T-helper 2 cell (primary cell): ENCODE measurements around the gene SNX27.

Source experiments
- DNase-seq, 5 experiments: peaks; one replicate each; pipeline versions ENCODE4 v3.0.0 to v3.0.0-alpha.2; 2012 to 2022

The SNX27 gene

DNA sequence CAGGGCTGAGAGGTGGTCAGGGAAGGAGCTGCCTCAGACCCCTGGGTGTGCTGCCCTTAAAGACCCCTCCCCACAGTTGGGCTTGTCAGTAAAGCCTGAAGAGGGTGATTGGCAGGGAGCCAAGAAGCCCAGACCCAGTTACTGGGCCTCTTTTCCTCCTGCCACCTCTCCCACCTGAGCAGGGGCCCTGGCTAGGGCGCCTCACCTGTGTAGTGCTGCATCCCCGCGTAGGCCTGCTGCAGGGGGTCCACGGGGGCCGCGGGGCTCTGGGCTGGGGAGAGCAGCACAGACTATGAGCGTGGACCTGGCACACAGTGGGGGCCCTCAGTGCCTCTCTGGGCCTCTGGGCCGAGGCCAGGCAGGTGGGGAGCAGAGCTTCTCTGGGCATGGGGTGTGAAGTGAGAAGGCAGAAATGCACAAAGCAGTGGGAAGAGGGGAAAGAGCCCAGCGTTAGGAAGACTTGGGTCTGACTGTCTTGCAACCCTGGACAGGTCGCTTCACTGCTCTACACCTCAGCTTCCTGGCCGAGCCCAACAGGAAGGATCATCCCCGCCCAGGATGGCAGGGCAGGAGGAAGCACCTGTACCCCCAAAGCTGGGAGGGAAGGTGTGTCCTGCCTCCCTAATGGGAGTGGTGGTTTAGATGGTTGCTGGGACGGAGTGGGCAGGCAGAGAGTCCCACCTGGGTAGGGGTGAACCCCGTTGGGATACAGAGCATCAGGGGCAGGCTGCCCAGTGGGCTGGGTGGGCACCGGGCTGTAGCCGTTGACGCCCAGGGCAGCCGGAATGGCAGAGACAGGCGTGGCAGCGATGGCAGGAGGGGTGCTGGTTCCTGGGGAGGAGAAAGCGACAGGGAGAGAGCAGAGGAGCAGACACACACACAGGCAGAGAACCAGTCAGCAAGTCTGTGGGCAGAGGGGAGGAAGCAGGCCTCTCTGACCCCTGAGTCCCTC, 94.9 kb downstream of the SNX27 start:
- no peak for DNase-seq

DNA sequence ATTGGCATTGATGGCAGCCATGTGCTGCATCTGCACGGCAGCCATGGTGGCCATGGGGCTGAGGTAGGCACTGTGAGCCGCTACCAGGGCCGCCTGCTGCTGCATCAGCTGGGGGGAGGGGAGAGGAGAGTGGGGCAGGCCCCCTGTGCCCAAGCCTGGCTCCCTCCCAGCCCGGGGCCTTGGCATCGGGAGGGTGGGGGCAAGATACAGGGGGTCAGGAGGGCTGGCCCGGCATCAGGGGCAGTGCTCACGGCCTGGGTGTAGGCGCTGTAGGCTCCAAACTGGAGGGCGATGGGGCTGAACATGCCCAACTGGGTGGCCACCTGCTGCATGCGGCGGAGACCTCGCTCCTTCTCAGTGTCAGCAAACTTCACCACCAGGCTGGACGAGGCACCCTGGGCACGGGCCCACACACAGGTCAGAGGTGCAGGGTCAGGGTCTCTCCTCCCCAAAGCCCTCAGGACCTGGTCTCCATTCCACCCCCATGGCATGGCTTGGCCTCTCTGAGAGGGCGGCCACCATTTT, 95.8 kb downstream of the SNX27 start:
- DNase-seq = no peak

DNA sequence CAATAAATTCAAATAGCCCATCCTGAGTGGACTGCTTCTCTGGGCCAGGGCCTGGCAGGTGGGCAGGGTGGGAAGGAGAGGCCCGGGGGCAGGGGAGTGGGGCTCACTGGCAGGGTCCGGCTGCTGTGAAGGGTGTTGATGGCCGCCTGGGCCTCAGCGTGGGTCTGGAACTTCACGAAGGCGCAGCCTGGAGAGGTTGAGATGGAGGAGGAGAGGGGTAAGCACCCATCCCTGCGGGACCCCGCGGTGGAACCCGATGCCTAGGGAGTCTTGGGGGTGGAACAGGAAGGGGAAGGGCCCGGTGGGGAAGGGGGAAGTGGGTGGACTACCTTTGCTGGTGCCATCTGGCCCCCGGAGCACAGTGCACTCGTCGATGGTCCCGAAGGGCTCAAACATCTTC, 97.0 kb downstream of the SNX27 start:
- DNase-seq = no peak

DNA sequence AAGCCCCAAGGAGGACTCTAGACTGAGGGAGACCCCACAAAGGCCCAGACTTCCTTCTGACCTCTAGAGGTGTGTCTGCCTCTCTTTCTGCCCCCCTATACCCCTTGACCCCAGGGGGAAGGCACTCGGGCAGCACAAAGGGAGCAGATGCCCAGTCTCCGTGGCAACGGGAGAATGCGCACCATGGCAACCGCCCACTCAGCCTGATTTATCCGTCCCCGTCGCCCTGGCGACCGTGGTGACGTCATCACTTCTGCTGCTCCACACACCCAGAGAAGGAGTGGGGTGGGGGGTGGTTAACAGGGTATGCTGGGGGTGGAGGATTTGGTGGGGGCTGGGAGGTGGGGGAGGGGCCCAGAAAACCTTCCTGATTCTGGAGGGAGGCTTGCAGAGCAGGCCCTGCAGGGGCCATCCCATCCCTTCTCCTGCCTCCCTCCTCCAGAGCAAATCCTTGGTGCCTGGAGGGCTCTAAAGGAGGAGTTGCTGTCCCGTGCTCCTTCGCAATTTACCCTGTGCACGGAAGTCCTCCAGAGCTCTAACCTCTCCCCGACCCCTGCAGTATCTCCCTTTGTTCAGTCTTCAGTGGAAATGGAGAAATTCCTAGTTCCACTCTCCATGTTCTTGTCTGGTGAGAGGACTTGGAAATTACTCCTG, 98.5 kb downstream of the SNX27 start:
- peak in 2 of 5 experiments; percentile 21 to 43 for DNase-seq

DNA sequence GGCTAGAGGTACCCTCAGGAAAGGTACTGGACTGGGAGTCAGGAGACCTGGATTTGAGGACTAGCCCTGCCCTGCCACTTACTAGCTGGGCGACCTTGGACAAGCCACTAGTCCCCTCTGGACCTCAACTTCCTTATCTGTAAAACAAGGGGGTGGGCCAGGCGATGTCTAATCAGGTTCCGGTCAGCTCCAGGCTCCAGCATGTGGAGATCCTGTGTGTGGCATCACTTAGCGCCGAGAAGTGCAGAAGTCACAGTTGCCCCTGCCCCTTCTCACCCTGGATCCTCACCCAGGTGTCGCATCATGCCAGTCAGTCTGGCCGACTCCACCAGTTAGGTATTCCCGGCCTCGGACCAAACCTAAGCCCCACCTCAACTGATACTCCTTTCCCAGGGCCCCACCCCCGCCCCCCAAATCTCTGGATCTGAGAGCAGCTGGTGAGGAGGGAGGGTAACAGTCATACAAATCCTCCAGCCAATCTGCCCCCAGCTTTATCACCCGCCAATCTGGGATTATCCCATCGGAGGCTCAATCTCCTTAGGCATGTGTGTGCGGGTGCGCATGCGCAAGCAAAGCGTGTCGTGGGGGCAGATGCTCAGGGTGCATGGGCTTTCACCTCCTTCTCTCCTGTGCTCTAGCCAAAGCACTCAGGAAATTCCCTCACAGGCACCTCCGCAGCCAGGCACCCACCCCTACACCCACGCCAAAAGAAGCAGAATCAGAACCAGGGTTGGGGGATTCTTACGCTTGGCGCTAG, 99.4 kb downstream of the SNX27 start:
- no peak for DNase-seq

DNA sequence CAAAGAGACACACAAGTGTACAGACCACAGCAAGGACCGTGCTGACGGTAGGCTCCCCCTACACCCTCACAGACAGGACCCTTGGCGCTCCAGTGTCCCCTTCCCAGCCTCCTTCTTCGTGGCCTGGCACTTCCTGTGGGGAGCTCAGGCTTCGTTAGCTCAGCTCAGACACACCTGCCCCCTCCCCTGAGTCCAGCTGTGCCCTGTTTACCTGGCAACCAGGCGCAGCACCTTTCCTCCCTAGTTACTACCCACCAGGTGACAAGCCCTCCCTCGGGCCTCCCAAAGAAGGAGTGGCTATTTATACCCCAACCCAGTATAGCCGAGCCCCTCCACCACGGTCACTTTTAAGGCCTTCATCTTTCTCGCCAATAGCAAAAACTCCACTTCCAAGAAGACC, 100.1 kb downstream of the SNX27 start:
- no peak for DNase-seq

DNA sequence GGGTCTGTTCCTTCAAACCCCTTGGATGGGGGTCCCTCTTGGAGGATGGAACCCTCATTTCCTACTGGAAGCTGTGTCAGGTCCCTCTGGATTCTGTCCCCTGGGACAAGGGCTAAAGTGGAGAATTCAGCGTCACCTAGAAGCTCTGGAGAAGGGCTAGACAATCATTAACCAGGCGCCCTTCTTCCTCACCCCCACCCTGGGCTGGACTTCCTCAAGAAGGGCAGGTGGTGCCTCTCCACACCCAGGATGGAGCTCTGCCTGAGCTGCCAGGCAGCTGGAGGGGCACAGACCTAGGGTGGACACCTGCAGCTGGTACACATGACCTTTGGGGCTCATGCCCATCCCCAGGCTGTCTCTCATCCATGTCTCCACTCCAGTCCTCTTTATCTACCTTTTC, 101.2 kb downstream of the SNX27 start:
- no peak for DNase-seq

DNA sequence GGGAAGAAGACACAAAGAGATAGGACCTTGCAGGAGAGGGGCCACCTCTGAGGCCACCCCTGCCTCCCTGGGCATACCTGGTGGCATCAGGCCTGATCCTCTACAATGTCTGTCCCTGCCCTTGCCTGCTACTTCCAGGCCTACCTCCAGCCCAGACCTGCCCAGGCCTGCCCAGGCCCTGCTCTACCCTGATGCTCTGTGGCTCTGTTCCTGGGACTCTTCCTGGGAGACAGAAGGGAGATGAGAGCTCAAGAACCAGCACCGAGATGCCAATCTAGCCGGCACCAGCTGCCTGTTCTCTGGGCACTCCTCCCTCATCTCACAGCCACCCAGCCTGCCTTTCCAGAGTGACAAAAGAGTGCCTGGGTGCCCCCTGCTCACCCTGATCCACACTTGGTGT, 102.0 kb downstream of the SNX27 start:
- DNase-seq = no peak

DNA sequence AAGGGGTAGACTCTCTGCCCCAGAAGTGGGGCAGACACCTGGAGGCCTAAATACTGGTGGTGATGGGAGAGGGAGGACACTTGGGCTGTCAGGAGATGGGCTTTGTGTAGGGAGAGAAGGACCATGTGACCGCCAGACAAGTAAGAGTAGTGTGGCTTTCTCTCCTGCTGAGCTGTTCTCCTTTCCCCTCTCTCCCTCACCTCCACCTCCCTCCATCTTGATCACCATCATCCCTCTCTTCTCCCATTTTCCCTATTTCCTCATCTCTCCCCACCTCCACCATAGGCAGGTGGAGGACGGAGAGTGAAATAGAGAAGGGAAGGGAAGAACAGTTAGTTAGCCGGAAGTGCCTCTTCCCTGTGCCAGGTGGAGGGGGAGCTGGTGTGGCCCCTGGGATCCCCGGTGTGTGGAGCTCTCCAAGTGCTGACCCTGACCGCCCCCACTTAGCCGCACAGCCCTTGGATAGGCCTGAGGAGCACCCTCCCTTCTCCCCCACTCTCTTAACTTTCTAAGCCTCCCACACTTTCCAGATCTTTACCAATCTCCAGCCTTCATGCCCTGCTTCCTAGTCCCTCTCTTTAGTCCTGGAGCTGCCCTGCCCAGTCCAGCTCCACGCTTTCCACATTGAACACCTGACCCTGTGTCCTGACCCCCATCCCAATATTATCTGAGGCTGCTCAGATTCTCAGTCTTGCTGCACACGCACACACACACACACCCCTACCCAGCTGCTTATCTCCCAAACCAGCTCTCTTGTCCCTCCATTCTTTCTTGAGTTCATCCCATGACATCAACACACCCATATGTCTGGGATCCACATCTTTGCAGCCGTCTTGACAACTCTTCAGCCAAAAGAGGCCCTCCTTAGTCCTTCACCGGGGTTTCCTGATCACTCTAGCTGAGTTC, 103.2 kb downstream of the SNX27 start:
- no peak for DNase-seq

DNA sequence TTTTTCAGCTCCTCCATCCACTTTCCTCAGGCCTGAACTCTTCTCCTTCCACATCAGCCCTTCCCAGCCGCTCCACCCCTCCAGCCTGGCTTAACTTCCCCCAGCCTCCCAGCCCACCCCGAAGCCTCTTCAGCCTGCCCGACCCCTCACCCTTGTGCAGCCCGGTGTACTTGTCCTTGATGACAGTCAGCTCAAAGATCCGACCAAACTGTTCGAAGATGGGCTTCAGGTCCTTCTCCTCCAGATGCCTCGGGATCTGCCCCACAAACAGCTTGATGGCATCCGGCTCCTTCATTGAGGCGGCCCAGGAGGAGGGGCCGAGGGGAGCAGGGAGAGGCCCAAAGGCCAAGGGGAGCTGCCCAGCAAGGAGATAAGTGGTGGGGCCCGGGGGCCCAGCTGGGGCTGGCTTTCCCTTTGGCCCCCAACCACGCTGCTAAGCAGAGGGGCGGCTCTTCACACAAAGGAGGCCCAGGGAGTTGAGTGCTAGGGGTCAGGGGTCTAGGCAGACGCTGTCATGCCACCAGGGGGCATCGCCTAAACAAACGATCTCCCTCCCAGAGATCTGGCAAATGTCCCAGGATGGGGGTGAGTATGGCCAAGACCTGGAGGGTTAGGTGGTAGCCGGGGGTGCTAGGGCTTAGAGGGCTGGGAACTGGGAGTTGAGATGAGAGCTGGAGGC, 104.0 kb downstream of the SNX27 start:
- no peak for DNase-seq

DNA sequence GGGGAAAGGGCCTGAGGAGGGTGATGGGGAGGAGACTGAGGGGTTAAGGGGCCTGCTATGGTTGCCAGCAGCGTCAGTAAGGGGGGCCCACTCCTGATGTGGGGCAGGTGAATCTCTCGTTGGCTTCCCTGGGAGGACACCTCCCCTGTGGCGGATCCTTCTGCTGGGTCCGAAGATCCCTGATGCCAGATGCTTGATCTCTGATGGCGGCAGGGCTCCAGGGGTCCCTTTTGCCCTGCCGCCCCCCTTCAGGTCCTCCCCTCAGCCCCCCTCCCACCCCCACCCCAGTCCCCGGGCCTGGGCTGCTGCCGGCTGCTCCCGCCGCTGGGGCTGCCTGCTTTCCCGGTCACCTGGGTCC, 104.5 kb downstream of the SNX27 start:
- no peak for DNase-seq

DNA sequence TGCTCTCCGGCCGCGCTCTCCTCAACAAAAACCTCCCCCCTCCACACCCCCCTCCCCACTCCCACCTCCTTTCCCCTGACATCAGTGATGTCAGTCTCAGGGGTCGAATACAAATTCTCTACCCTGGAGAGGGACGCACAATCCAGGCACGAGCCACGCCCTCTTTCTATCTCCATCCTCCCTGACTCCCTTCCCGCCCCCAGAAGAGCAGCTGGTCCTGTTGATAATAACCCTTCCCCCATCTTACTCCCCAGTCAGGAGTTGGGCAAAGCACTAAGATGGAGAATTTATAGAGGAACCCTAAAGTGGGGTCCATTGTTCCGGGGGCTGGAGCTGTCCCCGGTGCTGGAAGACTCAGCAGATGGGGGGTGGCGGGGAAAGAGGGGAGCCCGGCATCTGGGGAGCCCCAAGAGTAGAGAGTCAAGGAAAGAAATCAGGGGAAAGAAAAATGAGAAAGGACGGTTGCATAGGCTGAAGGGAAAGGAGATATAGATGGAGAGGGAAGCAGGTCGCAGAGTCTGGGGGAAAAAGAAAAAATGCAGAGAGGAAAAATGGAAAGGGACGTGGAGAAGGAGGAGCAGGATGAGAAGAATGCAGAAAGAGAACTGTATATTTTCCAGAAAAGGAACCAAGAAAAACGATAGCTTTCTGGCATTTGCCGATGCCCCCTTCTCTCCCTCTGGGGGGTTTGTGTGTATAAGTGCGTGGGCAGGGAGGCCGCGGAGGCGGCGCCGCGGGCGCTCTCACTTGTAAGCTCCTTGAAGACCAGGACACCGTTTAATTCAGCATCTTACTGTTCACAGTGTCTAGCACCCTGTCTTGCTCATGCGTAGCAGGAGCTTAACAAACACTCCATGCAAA, 105.2 kb downstream of the SNX27 start, which contains the start of gene CELF3:
CELF3 (minus strand) TSS at position 33 of the 861 bp plus-strand sequence. CDS start 783 bp downstream, outside the sequence.
- no peak for DNase-seq

DNA sequence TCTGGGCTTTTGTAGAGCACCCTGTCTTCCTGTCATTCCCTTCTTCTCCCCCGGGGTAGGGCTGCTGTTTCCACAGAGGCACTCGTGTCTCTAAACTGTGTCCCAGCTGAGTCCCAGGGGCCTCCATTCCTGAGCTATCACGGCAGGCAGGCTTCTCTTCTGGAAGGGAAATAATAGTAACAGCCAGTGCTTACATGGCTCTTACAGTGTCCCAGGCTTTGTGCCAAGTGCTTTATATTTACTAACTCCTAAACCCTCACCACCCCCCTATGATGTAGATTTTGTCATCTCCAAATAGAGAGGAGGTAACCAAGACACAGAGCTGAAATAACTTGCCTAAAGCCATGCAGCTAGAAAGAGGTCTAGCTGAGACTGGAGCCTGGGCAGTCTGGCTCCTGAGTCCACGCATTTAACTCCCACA, 106.2 kb downstream of the SNX27 start:
- no peak for DNase-seq

DNA sequence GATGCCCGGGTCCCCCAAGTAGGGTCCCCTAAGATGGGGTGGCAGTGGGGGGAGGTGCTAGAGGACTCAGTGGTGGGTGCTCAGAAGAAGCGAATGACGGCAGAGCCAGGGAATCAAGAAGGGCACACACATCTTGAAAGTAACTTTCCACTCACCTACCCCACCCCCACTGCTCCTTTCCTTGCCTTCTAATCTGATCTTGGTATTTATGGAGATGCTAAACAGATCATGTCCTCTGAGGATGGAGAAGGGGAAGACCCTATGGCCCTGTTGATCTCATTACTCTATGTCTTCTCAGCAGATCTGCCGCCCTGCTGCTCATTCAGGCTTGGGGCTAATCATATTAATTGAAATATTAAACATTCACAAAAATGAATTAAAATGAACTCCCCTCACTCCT, 106.8 kb downstream of the SNX27 start:
- no peak for DNase-seq

DNA sequence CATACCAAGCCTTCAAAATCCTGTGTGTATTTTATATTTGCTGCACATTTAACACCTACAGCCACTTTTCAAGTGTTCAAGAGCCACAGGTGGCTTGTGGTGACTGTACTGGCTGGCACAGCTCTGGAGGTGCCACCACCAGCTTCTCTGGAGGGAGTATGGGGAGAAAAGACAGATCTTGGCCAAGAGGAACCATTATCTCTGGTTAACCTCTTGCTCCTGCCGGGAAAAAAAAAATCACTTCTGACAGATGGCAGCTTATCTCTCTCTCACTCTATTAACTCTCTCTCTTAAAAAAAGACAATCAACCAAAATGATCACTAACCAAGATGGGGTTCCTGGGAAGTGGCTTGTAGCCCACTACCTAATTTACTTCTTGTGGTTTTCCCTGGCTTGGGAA, 108.3 kb downstream of the SNX27 start:
- no peak for DNase-seq

DNA sequence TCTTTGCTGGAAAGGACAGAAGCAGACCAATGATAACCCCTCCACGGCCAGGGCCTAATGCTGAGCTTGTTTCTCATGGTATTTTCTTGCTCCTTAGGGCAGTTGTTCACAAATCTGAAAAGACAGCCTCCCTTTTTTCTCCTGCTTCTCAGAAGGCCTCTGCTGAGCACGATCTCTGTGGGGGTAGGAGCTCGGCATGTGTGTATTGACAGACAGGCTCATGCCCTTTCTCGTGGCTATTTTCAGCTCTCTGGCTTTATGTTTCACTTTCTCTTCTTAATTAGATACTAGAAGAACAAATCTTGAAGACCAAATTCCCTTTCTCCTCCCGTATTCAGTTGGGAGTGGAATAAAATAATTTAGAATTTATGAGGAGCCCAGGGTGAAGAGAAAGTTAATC, 108.7 kb downstream of the SNX27 start:
- DNase-seq = peak in 1 of 5 experiments; percentile 30

DNA sequence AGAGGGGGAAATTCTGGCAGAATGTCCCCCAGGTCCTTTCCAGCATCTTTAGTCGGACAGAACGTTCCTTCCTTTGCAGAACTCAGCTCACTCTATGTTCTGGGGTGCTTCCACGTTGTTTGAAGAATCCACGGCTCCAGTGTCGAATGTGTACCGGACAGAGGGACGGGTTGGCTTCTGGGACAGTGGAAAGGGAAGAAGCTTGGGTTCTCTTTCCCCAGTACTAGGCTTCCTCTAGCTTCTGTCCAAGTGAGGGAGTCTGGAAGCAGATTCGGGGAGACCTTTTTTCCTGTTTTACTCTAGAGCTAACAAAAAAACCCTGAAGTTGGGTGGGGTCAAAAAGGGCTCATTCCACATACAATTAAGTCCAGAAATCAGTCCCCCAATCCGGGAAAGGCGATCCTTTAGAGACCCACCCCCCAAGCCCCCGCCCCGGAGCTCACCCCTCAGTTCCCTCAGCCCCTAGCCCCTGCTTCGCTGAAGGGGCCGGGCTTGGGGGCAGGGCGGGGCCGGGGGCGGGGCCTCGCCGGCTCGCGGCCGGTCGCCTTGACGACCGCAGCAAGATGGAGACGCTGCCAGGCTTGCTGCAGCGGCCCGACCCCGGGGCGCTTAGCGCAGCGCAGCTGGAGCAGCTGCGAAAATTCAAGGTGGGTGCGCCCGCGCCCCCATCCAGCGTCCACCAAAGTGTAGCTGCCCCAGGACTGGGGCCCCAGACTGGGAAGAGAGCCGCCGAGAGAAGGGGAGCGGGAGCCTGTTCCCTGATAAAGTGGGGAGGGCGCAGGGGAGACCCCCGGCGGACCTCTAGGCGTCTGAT, 109.3 kb downstream of the SNX27 start, which contains the start of gene RIIAD1:
RIIAD1 (plus strand) TSS at position 549 of the 814 bp plus-strand sequence; CDS start at position 564, 15 bp downstream.
- DNase-seq = peak in 3 of 5 experiments; percentile 15 to 65 (median 20)

DNA sequence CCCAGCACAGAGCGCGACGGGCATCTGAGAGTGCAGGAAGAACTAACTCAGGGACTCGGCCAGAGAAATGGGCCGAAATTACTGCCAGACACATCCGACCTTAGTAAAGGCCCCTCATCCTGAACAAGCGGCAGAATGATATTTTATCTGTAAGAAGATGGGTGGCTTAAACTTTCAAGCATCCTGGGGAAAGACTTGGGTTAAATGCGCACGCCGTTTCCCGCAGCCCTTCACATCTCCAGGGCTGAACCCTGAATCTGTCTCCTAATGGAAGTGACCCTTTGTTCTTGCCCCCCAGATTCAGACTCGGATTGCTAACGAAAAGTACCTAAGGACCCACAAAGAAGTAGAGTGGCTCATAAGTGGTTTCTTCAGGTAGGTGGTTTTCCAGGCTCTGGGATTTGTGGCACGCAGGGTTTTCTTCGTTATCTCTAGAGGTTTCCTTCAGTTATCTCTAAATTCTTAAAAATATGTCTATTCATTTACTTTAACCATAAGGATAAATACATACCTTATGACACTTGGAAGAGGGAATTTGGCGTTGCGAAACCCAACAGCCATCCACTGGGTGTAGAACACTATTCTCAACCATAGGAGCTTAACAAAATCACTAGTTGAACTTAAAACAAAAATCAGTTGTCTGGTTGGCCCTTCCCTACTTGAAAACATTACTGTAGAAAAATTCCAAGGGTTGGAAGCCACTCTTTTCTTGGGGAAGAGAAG, 110.1 kb downstream of the SNX27 start:
- DNase-seq = no peak
